HG02885 (cell line): ENCODE measurements around the gene IGF2R.

ENCODE experiments used
- ATAC-seq: cut with Tn5 transposase; IDR thresholded peaks from one replicate; pipeline ENCODE4 v1.9.1; 2021; ENCODE audit warnings: mild to moderate bottlenecking; ENCODE audit not compliant: unreplicated experiment, poor library complexity

The IGF2R gene

DNA sequence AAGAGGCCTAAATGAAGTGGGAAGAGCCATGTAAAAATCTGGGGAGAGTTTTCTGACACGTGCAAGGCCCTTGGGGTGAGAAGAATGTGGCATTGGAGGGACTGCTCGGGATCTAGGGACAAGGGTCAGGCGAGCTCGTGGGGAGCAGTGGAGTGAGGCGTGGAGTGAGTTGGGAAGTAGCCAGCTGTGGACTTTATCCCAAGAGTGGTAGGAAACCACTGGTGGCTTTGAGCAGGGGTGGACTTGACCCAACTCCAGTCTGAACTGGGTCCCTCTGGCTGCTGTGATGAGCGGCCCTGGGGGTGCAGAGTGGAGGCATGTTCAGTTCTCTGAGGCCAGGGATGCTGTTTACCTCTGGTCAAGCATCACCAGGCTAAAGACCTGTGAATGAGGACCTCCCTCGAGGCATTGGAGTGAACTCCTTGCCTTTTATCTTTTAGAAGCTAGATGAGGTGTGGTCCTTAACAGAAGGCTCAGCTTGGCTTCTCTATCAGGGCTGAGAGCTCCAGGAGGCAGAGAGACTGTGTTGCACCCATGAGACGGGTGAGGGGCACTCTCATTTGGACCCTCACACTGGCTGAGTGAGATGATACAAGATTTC is 173.3 kb downstream of the IGF2R start:
- no peak for ATAC-seq

DNA sequence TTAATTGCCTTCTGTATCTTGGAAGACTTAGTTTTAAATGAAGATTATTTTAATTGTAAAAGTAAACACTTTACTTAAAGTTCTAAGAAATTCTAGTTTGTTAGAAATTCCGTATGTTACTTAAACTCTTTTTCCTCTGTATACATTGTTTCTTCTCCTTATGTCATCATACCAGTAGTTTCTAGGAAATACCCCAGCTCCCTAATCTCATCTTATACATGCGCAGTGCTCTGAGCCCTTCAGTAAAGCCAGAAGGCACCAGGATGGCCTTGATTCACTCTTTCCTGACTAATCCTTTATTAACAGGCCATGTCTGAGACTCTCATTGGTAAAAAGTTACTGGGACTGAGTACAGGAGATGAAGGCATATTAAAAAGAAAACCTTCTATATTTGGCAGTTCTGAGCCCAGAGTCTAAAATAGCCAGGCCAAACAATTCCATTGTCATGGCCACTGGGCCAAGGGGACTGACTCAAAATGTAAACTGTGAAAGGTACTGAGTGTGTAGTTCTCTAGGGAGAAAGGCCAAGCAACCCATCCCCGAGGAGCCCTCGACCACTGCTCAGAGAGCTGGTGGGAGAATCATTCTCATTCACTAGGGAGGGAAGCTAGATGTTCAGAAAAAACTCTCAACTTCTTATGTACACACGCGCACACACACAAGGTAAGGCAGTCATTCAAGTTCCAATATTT is 177.7 kb downstream of the IGF2R start:
- no peak for ATAC-seq

DNA sequence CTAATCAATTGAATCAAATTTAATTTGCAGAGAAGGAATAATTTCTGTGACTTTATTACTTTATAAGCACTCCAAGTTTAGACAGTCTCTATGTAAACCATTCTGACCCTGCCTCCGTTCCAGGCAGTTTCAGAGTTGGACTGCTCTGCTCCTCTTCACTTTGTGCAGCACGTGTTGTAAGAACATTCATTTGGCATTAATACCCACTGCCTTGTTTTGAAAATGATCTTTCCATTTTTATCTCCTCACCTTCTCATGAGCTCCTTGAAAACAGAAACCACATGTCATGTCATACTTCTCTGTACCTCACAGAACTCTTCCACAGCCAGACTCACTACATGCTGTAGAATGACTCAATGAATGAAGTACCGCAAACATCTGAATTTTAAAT is 178.3 kb downstream of the IGF2R start:
- no peak for ATAC-seq

DNA sequence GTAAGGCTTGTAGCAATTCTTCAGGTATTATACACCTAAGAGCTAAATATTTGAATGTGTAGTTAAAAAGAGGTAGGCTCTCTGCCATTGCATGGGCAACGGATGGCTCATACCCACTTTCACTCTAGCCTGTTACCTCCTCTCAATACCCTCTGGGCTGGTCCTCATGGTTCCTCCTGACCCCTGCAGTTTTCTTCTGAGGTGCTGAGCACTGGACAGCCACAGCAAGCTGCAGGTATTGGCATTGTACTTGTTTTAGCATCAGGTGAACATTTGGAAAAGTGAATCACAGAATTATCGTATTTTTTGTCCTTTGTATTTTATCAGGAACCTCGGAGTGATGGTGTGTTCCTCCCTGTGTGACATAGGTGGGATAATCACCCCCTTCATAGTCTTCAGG is 185.6 kb downstream of the IGF2R start:
- ATAC-seq: no peak

DNA sequence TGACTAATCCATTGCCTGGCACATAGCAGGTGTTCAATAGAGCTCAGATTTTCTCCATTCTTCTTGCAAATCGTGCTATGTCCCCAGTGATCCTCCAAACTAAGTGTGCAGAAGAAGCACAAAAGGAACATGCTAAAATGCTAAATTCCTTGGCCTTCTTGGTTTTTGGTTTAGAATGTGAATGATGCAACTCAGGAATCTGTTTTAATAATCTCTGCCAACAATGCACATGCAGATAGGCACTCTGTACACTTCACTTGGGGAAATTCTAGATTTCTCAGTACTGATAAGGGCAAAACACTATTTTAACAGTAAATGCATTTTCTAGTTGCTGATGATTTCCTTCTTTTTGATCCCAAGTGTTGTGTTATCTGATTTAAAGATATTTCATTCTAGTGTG is 188.0 kb downstream of the IGF2R start:
- no peak for ATAC-seq

- no peak for ATAC-seq
These were observed 191.6 kb downstream of the IGF2R start for GRCh38 chr6:160160450-160160849.
